Suprapubic skin (tissue), 4 donors: ENCODE data around the gene INAVA.

Source experiments
- POLR2A ChIP-seq, 2 donors: fragments of 450-650 bp; IDR thresholded peaks; one replicate each; pipeline ENCODE4 v1.6.1; 2017; ENCODE audit warnings: antibody characterized with exemption in 2 of 2, mild to moderate bottlenecking in 2 of 2, moderate library complexity in 2 of 2
- POLR2AphosphoS5 ChIP-seq, 3 donors: sonication (generic); formaldehyde crosslinking; IDR thresholded peaks; one replicate each; pipeline ENCODE4 v1.6.1; 2017; ENCODE audit warnings: antibody characterized with exemption in 3 of 3
- TF ChIP-seq, protein P1 (sequence below), 2 donors: fragments of 200-600 bp in 1 of 2; fragments of 450-650 bp in 1 of 2; sonication (generic) in 1 of 2; IDR thresholded peaks; one replicate each; pipeline ENCODE4 v1.5.1; 2016 to 2019; ENCODE audit warnings: antibody characterized with exemption in 2 of 2, mild to moderate bottlenecking in 1 of 2, moderate library complexity in 1 of 2

DNA sequence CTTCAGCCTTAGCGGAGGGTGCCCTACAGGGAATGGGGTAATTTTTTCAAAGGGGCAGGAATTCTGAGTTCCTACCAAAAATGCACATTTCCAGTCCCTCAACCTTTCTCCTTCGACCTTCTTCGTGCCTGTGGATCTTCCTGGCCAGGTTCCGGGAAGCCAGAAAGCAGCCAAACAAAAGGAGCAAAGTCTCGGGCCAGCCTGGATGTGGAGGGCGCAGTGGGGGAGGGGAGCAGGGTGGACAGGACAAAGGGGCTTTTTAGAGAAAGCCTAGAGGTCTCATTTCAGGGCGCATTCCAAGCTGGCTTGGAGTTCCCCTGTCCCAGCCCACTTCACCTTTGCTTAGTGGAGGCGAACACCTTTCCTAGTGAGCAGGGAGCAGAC, 2.9 kb upstream of the INAVA start:
- TF ChIP-seq, protein P1, sequence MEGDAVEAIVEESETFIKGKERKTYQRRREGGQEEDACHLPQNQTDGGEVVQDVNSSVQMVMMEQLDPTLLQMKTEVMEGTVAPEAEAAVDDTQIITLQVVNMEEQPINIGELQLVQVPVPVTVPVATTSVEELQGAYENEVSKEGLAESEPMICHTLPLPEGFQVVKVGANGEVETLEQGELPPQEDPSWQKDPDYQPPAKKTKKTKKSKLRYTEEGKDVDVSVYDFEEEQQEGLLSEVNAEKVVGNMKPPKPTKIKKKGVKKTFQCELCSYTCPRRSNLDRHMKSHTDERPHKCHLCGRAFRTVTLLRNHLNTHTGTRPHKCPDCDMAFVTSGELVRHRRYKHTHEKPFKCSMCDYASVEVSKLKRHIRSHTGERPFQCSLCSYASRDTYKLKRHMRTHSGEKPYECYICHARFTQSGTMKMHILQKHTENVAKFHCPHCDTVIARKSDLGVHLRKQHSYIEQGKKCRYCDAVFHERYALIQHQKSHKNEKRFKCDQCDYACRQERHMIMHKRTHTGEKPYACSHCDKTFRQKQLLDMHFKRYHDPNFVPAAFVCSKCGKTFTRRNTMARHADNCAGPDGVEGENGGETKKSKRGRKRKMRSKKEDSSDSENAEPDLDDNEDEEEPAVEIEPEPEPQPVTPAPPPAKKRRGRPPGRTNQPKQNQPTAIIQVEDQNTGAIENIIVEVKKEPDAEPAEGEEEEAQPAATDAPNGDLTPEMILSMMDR (IDR thresholded peaks at IDR 0.05): no peak
- no peak for TF ChIP-seq POLR2AphosphoS5 (IDR thresholded peaks at IDR 0.05)
- TF ChIP-seq POLR2A (IDR thresholded peaks at IDR 0.05): no peak
